Glomerular visceral epithelial cell (primary cell): ENCODE data around the gene TTYH3.
"Not testable (repeated sequence)": the region's sequence is repeated elsewhere in the genome, so short reads cannot be mapped to it uniquely, and the experiment has no call there.

Experiments
- DNase-seq: peaks from one replicate; pipeline ENCODE4 v3.0.0-alpha.2; 2016; ENCODE audit errors: extremely low spot score

Gene TTYH3, protein sequence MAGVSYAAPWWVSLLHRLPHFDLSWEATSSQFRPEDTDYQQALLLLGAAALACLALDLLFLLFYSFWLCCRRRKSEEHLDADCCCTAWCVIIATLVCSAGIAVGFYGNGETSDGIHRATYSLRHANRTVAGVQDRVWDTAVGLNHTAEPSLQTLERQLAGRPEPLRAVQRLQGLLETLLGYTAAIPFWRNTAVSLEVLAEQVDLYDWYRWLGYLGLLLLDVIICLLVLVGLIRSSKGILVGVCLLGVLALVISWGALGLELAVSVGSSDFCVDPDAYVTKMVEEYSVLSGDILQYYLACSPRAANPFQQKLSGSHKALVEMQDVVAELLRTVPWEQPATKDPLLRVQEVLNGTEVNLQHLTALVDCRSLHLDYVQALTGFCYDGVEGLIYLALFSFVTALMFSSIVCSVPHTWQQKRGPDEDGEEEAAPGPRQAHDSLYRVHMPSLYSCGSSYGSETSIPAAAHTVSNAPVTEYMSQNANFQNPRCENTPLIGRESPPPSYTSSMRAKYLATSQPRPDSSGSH

DNA sequence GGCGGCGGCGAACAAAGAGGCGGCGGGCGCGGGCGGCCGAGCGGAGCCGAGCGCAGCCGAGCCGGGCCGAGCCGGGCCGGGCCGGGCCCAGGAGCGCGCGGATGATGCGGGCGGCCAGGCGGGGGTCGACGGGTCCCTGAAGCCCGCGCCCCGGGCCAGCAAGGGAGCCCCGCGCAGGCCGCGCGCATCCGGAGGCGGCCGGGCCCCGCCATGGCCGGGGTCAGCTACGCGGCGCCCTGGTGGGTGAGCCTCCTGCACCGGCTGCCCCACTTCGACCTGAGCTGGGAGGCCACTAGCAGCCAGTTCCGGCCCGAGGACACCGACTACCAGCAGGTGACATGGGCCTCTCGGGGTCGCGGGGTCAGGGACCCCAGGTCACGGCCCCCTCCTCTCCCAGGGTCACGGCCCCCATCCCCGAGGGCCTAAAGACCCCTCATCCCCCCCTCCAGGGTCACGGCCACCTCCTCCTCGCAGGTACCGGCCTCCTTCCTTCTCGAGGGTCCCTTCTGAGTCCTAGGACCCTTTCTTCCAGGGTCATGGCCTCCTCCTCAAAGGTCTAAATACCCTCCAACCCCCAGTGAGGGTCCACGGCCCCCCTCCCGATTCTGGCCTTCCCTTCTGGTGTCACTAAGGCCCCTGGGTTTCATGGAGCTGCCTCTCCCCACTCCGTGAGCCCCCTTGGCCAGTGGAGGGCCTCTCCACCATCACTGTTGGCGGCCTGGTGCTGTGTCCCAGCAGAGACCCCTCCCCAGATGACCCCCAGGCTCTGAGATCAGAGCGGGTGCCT lies at the start of gene TTYH3:
TSS of gene TTYH3 (plus strand) at position 41 of the 787 bp plus-strand sequence. CDS start at position 211, 170 bp downstream.
- no peak for DNase-seq

DNA sequence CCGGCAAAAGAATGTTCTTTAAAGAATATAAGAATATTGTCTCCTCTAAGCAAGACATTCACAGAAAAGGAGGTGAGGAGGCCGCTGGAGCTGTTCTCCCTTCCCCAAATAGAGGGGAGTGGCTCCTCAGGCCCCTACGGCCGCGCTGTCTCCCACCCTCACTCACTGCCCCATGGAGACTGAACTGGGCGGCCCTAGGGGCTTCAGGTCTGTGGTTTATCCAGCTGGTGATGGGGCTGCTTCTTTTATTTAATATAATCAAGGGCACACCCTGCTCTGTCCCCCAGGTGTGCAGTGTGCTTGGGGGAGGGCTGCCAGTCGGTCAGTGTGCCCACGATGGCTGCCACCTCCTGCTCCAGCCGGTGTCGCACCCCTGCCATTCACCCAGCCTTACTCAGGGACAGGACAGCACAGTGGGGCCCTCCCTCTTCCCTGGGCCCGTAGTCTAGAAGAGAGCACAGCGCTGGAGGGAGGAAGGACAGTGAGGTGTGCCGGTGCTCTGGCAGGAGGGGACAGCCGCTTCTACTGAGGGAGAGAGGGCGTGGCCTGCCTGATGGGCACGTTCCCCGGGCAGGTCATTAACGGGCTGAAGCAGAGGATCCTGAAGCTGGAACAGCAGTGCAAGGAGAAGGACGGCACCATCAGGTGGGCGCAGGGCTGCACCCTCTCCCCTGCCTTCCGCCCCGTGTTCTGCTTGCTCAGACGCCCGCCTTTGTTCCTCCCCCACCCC lies 49.6 kb upstream of the TTYH3 start:
- DNase-seq = no peak

DNA sequence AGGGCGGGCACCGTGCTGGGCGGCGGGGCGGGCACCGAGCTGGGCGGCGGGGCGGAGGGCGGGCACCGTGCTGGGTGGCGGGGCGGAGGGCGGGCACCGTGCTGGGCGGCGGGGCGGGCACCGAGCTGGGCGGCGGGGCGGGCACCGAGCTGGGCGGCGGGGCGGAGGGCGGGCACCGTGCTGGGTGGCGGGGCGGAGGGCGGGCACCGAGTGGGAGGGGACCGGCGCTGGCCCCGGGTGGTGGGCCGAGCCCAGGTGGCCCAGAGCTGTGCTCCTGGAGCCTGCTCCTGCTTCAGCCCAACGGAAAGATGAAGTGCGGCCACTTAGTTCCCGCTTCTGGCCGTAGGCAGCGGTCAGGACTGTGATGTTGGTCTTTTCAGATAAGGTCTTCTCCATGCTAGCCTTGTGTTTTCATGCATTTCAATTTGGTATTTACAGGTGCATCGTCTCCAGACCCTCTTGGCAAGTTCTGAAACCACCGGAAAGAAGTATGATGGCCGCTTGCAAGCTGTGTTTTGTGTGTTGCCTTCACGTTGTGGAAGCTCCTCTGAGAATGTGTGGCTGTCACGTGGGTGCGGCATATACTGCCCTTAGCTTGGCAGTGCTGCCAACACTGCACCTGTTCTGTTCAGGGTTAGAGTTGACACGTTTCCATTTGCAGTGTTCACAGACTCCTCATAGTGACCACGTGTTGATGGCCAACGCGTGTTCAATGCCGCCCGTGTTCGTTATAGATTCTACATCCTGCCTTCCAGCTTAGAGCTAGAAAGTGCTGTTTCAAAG lies 47.8 kb upstream of the TTYH3 start:
- DNase-seq = no peak

DNA sequence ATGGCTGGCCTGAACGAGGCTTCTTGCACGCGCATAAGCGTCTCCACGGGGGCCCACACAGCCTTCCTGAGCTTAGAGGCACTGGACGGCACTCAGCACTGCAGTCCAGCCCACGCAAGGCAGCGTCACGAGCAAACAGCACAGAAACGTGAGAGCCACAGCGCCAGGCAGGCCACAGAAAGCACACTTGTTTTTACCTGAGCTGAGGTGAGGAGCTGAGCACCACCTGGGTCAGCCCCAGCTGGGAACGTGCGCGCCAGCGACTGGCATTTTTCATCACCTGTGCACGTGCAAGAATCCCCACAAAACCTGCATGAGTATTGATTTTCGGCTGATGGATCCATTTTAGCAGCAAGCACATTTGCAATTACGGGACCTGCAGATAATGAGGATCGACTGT lies 46.3 kb upstream of the TTYH3 start:
- no peak for DNase-seq

DNA sequence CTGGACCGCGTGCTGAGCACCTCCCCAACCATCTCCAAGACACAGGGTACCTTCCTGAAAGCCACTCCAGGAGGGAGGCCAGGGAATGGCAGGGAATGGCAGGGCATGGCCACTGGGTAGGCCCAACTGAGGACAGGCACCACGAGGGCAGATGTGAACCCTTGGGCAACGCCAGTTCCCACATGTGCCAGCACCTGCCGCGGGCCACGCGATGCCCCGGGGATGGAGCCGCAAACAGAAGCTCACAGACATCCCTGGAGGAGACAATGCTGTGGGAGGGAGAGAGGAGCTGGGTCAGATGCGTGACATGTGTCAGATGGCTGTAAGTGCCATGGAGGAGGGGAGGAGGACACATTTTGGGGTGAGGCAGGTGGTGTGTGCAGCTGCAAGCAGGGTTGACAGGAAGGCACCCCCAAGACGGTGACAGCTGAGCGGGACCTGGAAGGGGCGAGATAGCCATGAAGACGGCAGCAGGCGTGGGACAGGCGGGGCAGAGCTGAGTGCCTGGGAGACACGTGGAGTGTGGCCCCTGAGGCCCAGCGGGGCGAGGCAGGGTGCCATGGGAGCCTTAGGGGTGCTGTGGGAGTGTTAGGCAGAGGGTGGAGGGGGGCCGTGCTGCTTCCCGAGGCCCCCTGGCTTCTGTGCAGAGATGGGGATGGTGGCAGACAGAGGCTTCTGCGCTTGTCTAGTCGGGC lies 45.3 kb upstream of the TTYH3 start:
- DNase-seq = no peak

DNA sequence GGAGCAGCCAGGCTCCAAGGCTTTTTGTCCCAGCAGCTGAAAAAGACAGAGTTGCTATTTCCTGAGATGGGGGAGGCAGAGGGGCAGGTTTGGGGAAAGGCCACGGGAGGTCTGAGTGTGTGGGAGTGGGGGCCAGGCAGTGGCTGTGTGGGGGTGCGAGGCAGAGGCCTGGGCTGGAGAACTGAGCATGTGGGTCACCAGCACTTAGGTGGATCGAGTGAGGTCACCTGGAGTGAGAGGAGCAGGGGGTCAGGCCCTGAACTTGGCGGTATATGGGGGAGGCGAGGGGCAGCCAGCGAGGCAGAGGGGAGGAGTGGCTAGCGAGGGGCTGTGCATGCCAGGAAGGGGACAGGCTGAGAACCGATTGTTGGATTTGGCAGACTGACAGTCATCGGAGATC lies 44.7 kb upstream of the TTYH3 start:
- DNase-seq = no peak

DNA sequence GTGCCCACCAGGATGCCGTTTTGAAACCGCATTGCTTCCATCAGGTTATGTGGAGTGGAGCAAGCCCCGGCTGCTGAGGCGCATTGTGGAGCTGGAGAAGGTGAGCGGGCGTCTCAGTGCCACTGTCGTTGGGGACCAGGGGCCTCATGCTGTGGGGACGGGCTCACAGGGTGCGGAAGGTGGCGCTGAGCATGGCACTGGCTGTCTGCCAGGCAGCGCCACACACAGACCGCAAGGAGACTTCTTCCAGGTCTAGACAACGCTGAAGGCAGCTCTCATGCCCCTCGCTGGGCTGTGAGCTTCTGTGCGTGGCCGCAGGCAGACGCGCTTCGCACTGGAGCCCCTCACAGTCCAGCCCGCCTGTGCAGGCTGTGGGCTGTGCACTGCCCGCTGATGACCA lies 44.0 kb upstream of the TTYH3 start:
- no peak for DNase-seq

DNA sequence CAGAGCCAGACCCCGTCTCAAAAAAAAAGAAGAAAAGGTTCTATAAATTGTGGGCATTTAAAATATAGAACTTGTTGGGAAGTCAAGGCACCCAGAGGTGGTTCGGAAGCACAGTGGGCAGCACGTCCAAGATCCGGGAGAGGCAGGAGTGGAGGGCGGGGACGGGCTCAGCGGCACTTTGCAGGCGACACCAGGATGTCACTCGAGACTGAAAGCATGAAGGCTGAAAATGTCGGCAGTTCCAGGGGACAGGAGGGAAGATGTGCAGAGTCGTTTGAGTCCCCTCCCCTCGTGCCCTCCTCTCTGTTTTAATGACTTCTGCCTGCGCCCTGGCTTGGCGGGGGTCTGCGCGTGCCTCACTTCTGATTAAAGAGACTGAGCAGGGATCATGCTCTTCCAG lies 42.4 kb upstream of the TTYH3 start:
- no peak for DNase-seq

DNA sequence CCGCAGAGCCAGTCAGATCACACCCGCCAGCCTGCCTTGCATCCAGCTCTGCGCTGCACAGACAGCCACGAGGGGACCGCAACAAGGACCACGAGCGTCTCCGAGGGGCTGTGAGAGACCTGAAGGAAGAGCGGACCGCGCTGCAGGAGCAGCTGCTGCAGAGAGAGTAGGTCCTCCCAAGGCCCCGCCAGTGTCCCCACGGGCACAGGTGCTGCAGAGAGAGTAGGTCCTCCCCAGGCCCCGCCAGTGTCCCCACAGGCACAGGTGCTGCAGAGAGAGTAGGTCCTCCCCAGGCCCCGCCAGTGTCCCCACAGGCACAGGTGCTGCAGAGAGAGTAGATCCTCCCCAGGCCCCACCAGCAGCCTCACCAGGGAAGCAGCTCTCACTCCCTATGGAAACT lies 41.8 kb upstream of the TTYH3 start:
- not testable (repeated sequence) for DNase-seq

DNA sequence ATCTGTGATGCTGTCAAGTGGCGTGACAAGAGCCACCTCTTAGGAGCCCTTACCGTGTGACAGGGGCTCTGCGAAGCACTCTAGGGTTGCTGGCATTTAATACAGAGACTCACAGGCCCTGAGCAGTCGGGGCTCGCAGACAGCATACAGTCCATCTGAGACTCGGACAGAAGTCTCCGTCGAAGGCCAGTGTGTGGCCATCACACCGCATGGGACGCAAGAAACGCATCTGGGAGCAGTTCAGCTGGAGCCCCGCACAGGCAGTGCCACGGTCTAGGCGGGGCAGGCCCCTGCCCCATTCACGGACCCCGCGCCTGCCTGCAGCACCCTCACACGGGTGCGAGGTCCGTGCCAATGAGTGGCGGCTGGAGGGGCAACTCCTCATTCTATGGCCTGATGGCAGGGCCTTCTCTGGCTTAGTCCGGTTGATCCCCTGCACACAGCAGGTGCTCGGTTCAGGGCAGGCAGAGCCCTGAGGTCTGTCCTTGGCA lies 39.4 kb upstream of the TTYH3 start:
- no peak for DNase-seq

DNA sequence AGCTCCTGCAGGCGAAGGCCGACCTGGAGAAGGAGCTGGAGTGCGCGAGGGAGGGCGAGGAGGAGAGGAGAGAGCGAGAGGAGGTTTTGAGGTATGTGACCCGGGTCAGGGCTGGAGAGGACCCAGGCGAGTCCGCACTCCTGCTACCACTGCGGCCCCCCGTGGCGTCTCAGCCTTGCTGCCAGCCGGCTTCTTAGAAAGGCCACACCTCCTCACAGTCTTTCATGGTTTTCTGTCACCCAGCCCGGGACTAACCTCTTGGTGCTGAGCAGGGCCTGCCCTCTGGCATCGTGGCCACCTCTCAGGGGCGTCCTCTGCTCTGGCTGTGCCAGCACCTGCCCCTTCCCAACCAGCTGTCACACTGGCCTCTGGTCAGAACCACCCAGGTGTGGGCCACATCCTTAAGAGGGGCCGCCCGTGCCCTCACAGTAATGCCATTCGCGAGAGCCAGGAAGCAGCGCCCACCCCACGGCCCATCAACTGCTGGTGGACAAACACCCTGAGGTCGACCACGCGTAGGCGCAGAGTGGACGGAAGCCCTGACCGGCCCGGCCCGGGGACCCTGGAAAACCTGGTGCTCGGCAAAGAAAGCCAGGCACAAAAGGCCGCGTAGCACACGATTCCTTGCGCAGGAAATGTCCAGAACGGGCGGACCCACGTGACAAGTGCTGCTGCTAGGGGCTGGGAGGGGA lies 38.6 kb upstream of the TTYH3 start:
- no peak for DNase-seq

DNA sequence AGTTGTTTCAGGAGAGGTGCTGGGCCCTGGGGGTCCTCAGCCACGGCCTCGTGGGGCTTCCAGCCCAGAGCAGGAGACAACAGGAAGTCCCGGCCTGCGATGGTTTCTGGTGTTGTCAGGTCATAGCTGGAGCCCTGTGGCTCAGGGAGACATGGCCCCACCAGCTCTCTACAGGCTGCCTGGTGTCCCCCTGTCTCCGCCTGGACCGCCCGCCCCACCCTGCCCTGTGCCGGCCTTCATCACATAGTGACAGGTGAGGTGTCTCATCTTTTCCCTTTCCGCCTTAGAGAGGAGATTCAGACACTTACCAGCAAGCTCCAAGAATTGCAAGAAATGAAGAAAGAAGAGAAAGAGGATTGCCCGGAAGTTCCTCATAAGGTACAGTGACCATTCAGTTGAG lies 37.2 kb upstream of the TTYH3 start:
- DNase-seq = no peak

DNA sequence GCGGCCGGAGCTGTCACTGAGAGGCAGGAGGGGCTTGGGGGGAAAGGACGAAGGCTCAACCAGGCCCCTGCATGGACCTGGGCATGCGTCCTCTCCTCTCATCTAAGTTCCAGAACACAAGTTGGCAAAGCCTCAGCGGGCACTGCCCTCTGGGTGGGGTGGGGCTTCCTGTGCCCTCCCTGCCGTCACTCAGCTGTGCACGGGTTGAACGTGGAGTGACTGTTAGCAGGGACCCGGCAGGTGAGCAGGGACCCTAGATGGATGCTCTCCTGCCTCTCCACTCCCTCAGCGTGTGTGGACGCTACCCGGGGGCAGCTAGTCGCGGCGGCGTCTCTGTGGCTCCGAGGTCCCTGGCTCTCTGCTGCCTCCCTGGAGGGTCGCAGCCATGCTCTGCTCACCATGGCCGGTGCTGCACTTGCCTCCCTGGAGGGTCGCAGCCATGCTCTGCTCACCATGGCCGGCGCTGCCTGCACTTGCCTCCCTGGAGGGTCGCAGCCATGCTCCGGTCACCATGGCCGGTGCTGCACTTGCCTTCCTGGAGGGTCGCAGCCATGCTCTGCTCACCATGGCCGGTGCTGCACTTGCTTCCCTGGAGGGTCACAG lies 36.4 kb upstream of the TTYH3 start:
- no peak for DNase-seq

DNA sequence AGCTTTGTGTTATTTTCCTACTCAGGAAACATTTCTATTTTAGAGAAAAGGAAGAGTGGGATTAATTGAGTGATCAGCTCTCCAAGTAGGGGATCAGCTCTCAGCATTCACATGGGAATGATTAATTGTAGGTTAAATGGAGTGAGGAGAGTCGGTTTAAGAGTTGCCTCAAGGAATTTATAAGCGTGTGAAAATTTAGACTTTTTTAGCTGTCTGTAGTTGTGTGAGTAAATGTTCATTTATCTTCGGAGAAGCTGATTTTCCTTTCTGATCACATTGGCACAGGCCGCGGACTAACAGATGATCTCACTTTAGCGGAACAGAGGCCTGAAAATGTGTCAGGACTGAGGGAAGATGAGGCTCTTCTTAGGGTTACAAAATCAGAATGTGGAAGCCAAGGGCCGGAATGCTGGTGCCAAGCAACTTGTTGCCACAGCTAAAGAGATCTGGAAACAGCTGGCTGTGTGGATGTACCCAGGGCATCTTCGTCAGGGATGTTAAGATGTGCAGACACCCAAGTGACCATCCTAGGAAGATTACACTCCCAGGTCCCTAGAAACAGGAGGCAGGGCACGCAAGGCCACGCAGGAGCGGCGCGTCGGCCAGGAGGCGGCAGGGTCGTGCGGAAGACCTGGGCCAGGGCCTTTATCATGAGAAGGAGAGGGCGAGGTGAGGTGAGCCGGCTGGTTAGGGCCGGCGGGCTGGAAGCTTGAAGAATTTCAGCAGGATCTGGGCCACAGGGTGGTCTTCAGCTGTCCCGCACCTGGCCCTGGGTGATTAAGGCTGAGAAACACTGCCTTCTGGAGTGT lies 35.1 kb upstream of the TTYH3 start:
- no peak for DNase-seq

DNA sequence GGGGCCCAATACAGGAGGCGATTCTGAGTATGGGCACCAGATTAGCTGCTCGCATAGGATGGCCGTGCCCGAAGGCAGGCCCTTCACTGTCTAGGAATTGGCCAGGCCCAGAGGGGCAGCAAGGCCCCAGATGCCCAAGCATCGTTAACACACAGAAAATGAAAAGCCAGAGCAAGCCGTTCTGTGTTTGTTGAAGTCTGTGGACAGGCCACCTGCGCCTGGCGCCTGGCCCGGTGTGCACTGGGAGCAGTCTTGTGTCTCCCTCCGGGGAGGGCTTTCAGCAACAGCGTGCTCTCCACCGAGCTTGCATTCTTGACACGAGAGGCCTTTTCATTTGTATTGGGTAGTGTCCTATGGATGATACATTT lies 34.5 kb upstream of the TTYH3 start:
- no peak for DNase-seq

DNA sequence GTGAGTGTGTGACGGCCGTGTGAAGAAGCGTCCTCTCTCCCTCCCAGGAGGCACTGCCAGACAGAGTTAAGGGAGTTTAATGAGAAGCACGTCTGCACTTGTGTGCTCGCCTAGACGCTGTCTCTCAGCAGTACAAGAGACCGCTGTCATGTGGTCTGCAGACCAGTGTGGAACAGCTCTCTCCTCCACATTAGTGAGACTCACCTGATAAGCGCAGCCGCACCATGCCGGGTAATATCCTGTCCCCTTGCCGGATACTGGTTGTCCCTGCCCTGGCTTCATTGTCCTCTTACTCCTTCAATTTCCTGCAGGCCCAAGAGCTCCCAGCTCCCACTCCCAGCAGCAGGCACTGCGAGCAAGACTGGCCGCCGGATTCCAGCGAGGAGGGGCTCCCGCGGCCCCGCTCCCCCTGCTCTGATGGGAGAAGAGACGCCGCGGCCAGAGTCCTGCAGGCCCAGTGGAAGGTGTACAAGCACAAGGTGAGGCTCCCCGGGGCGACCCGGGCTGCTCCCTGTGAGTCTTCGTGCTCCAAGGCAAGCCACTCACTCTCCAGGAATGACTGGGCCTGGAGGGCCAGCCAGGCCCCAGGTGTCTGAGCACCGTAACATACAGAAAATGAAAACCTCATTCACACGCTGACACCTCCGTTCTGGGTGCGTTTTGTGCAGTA lies 33.5 kb upstream of the TTYH3 start:
- DNase-seq = no peak

DNA sequence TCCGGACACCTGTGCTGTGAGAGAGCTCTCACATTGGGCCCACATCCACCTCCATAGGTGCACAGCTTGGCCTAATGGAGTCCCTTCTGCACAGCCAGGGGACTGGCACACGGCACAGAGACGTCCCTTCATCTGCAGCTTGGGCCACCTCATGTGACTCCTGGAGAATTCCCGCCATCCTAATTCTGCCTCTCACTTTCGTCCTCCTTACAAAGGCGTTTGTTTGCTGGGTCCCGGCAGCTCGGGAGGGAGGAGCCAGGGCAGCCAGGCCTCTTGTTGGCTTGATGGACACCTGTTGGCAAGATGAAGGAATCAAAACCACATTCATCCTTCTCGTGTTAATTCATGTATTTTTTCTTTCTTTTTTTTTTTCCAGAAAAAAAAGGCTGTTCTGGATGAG lies 30.7 kb upstream of the TTYH3 start:
- no peak for DNase-seq

DNA sequence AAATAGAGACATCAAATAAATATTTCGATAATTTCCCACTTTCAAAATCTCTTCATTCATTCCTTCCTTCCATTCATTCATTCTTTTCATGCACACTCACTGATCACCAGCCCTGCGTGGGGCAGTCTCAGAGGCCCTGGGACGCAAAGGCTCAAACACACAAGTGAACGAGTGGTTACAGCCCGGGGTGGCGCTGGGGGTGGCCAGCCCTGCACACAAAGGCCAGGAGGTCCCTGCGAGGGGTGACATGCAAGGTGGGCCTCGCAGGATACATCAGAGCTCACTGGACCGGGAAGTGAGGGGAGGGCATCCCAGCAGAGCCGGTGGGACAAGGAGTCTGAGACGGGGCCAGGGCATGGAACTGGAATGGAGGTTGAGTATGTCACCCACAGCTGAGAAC lies 29.9 kb upstream of the TTYH3 start:
- DNase-seq = no peak
